ENCODE data around the gene PHLDA1. TPM values are rescaled to one million over a fixed set of nuclear protein-coding genes. Genes with fewer than 3 reads are reported as not detected.
"Not testable (repeated sequence)": the region's sequence is repeated elsewhere in the genome, so short reads cannot be mapped to it uniquely, and the experiment has no call there.

The PHLDA1 gene
- total RNA-seq, 1 donor from 2014 or later: 2.2 TPM

DNA sequence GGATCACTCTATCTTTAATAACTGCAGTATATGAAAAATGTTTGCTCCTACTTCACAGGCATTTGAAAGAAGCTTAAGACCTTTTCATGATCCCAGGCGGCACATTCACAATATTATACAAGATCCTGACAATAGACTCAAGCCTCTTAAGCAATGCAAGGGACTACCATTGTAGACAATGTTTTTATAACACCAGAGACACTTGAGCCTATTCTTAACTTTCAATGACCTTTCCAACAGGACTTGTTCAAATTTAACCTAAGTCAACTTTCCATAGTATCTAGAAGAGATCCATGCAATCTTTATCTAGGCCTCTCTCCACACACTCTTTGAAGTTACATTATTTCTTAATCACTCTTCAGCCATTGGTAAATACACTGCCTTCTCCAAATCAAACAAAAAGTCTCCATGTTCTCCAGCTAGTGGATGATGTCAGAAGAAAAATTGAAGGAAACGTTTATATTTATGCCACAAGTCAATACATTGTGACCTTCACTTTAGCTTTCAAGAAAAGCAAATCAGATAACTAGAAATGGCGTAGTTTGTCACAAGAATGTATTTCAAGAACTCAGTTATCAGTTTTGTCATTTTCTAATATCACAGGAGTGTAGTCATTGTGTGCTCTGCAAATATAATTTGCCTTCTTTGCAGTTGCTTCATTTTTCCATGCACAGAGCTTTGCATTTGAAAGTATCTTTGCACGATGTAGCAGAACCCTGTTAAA is 41.2 kb downstream of the PHLDA1 start:
- peak; percentile 80 for ATAC-seq
- DNase-seq (ENCODE audit: low spot score): no peak

DNA sequence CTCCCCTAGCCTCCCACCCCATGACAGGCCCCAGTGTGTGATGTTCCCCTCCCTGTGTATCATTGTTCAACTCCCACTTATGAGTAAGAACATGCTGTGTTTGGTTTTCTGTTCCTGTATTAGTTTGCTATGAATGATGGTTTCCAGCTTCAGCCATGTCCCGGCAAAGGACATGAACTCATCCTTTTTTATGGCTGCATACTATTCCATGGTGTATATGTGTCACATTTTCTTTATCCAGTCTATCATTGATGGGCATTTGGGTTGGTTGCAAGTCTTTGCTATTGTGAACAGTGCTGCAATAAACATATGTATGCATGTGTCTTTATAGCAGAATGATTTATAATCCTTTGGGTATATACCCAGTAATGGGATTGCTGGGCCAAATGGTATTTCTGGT is 43.9 kb downstream of the PHLDA1 start:
- not testable (repeated sequence) for DNase-seq (ENCODE audit: low spot score); ATAC-seq

DNA sequence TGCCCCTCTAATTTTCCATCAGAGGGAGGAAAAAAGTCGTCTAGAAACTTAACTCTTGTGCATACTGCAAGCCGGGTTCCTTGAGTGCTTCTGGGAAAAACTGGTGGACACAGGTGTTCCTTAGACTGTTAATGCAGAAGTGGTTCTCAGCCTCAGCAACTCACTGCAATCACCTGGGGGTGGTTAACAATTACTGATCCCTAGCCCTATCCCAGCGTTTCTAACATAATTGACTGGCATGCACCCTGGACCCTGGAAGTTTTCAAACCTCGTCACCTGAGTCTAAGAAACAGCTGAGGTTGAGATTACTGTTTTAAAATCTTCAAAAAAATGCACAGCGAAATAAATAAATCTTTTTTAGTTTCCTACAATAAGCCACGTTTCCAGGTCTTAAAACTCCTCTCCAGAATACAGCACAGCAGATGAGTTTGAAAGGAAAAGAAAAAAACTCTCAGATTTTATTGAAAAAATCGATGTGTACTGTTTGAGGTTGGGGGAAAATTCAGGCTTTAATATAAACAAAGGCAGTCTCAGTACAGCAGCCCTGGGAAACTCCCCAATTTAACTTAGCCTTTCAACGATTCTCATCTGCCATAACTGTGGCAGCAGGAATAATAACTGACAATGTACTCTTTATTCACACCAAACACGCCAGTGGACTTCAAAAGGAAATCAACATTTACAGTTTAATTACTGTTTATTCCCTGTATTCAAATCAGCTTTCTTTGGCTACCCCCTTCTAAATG is 45.4 kb downstream of the PHLDA1 start:
- no peak for DNase-seq (ENCODE audit: low spot score)
- ATAC-seq: peak; percentile 54

DNA sequence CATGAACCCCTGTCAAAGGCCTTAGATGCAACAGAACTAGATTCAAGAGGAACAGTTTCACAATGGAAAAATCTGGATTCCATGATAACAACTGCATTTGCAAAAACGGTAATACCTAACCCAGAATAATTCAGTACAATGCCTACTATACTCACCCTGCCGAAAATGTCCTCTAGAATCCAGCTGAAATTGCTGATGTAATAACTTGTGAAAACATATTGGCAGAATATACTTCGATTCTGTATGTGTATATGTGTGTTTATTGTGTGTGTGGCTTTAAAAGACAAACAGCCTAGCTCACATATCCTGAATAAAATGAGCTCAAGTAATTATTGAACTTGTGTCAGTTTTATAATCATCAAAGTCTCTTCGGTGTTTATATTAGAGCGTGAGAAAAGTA is 46.0 kb downstream of the PHLDA1 start:
- DNase-seq (ENCODE audit: low spot score): no peak

DNA sequence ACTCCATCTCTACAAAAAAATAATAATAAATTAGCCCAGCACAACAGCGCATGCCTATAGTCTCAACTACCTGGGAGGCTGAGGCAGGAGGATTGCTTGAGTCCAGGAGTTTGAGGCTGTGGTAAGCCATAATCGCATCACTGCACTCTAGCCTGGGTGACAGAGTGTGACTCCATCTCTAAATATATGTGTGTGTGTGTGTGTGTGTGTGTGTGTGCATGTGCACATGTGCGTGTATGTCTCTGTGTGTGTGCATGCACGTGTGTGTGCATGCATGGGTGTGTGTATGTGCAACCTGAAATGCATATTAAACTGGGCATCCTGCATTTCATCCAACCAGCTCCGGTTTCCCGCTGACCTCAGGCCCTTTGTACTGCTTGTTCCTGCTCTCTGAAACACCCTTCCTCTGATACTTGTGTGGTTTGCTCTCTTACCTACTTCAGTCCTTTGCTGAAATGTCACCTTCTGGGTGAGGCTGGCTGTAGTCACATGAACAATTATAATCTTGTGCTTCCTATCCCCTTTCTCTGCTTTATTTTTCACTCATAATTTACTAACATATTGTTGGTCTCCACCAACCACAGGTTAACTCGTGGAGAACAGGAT is 46.9 kb downstream of the PHLDA1 start:
- ATAC-seq: no peak
- DNase-seq (ENCODE audit: low spot score): no peak

More for the DNA sequence above, 46.0 kb downstream of the PHLDA1 start:
- no peak for ATAC-seq

DNA sequence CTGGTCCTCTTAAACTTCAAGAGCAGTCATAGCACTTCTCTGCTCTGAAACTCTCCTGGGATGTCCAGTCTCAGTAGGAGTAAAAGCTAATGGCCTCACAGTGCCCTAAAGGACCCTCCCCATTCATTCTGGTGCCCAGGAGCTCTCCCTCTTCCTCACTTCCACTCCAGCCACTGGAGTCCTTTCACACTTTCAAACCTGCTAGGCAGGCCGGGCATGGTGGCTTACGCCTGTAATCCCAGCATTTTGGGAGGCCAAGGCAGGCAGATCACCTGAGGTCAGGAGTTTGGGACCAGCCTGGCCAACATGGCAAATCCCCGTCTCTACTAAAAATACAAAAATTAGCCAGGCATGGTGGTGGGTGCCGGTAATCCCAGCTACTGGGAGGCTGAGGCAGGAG is 47.7 kb downstream of the PHLDA1 start:
- DNase-seq (ENCODE audit: low spot score); ATAC-seq: not testable (repeated sequence)

DNA sequence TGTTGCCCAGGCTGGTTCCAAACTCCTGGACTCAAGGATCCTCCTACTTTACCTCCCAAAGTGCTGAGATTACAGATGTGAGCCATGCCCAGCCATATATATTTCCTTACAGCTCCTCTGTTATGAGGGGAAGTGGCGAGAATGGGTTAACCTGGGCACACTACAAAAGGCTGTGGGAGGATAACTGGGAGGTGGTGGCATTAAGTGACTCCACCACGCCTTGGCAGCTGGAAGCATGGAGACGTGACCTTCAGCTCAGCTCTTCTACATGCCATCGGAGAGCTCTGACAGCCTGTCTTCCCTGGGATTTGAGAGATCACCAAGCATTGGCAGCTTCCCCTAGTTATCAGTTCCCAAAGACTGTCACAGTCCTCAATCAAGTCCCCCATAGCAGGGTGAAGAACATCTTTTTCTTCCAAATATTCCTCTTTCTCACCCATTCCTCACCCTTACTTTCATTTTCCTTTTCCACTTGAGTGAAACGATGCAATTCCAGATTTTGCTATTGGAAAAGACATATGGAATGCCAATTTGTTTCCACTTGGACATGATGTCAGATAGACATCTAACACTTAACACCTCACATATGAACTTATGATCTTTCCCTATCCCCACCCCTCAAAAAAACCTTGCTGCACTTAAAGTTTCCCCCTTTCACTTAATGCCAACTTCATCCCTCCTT is 48.5 kb downstream of the PHLDA1 start:
- DNase-seq (ENCODE audit: low spot score) (no peak), ATAC-seq (peak; percentile 65)

DNA sequence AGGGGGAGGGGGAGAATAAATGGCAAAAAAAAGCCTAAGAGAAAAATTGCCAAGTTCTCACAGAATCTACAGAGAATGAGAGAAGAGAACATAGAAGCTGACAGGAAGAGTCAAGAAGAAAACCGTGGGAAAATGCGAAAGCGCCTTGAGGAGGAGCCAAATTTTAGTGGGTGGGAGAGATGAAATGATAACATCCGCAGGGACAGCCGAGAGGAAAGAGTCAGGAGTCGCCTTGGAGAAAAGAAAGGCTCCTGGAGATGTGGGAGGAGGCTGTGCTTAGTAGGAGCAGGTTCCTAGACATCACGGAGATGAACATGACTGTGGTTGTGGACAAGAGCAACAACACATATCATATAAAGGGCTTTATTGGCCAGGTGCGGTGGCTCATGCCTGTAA is 49.4 kb downstream of the PHLDA1 start:
- ATAC-seq (no peak), DNase-seq (ENCODE audit: low spot score) (no peak)

DNA sequence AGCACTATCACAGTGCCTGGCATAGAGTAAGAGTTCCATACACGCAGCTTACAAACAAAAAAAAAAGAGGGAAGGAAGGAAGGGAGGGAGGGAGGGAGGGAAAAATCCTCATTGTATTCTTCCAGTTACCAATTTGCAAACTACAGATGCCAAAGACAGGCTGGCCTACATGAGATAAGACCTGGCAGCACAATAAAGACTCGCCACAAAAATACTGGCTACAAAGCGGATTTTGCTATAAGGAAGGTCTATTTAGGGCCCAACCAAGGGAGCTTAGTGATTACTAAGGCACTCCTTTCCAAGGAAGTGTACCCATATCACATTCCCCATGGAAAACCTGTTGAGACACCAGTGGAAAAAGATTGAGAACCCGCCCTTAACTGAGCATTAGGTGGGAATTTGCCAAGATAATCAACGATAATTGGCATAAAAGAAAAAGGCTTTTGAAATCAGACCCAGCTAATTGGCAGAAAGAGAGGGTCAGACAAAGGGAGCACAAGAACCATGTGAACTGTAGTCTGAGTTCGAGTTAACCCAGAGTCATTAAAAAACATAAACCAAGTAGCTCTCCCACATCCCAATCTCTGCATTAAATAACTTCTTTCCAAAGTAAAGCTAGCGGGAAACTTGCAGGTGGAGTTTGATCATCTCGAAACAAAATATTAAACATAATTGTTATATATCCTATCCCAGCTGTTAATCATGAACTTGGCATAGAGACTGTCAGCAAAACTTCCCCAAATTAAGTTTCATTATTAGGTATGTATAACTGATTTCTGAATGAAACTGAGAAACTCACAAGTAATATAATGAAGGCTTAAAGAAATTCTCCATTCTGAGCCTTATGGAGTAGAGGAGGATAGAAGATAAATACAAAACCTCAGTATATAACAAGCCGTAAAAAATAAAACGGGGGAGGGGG is 50.1 kb downstream of the PHLDA1 start:
- ATAC-seq (no peak), DNase-seq (ENCODE audit: low spot score) (no peak)

DNA sequence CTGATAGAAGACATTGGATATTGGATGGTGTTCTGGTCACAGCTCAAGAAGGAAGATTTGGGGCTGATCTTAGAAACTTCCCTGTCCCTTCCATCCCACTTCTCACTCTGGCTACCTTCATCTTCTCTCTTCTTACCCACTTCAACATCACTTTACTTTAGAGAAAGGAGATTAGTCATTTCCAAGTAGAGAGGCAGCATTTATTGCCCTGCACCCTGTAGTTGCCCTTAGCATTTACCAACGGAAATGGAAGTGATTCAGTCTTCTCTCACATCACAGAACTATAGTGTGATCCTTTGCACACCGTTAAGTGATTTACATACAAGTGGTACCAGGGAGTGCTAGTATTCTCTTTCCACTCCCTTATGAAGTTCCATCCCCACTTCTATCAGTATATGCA is 52.4 kb downstream of the PHLDA1 start:
- ATAC-seq (no peak), DNase-seq (ENCODE audit: low spot score) (no peak)

DNA sequence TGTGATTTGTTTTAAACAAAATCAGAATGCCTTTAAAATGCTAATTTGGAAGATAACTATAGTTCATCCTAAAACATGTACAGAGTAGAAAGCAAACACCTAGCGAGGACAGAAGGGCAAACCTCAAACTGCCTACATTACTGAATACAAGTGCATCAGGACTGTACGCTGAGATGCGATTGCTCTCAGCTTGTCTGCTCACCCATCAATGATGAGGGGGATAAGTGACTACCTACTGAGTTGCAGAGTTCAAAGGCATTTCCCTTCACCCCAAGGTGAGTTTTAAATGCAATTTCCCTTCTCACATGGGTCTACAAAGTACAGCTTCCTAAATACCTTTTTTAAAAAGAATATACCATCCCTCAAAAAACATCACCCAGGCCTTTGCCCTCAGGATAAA is 52.9 kb downstream of the PHLDA1 start:
- DNase-seq (ENCODE audit: low spot score) (no peak), ATAC-seq (no peak)

DNA sequence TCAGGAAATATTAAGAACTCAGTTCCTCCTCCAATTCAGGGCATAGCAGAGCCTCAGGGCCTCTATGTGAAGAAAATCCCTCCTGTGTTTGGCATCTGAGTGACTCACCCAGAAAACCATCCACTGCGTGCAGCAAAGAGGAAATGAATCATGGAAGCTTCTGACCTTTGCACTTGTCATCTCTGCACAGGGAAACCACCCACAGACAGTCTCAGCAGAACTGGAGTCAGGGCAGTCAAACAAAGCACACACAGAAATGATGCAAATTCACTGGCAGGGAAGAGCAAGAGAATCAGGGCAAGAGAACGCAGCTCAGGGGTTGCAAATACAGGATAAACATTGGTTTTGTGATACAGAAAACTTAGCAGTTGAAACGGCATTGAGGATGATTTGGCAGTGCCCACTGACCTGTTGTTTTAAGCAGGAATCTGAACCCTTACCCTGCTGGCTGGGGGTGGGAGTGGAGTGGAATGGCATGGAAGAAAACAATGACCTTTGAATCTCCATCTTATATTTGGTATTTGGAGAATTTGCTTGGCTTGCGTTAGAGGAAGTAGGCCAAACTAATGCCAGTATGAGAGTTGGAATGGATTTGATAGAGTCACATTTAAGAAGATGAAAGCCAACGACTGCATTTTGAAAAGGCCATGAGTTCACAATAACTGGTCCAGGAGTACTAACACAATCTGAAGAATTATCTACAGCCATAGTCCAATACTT is 53.5 kb downstream of the PHLDA1 start:
- DNase-seq (ENCODE audit: low spot score): peak; percentile 82
- ATAC-seq: peak; percentile 91

DNA sequence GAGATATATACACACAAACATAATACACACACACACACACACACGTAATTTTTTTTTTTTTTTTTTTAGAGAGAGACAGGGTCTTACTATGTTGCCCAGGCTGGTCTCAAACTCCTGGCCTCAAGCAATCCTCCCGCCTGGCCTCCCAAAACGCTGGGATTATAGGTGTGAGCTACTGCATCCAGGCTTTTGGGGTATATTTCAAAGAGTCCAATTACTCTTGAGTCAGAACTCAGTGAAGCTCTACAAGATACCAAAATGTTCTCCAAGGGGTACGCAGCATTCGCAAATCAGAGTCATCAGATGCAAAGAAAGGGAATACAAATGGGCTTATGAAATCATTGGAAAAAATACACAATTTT is 54.0 kb downstream of the PHLDA1 start:
- DNase-seq (ENCODE audit: low spot score) (no peak), ATAC-seq (no peak)

DNA sequence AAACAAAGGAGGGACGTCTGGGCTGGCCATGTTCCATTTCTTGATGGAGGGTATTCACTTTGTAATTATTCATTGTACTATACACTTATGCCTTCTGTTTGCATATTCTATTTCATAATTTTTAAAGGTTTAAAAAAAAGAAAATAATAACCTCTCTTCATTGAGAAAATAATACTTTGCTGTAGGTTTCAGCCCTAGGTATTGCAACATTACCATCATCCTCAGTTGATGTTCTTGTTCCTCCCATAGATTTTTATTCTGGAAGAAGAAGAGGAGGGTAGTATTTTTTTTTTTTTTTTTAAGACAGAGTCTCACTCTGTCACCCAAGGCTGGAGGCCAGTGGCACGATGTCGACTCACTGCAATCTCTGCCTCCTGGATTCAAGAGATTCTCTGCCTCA is 54.7 kb downstream of the PHLDA1 start:
- no peak for ATAC-seq
- no peak for DNase-seq (ENCODE audit: low spot score)

DNA sequence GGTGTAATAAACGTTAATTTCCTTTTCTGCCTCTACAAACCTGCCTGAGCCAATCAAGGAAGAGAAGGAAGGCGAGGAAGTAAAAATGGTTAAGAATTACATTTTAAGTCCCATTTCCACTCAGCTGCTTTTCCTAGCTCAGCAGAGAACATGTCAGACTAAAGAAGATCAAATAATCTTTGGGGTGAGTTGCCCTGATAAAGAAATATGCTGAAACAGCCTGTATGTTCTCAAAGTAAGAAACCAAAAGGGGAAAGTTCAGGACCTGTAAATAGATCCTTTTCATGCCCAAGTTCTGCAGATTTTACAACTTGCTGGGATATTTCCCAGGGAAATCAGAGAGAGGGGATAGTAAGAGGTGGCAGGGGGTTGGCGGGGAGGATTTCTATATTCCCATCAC is 55.5 kb downstream of the PHLDA1 start:
- DNase-seq (ENCODE audit: low spot score) (no peak), ATAC-seq (no peak)

DNA sequence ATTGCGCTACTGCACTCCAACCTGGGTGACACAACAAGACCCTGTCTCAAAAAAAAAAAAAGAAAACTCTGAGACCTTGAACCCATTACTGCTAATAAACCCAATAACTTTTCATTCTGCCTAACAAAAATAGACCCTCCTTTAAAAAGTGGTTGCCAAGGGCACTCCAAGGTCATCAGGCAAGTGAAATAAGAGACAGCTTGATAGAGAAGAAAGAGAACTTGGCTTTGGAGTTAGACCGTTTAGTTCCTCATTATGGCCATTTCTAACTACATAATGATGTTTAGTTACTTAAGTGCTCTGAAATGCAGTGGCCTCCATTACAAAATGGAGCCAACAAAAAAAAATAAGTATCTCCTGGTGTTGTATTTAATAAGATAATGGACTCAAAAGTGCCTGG is 55.9 kb downstream of the PHLDA1 start:
- no peak for DNase-seq (ENCODE audit: low spot score)
- ATAC-seq: no peak
